ENCODE results near the gene BAD. TPM values are rescaled to one million over a fixed set of nuclear protein-coding genes. Genes with fewer than 3 reads are reported as not detected.

BAD gene
- total and polyA plus RNA-seq, 2 of the 13 experiments (the other 11 are each of a cell fraction or from before 2014, with no cell fraction given), result 17.9 to 28.5 TPM

GRCh38 chr11:64233913-64234586 is 50.4 kb downstream of the BAD start, which contains the start of gene VEGFB (continued):
- TF ChIP-seq HMG20A (CRISPR knock-in tag; IDR thresholded peaks at IDR 0.05; ENCODE audit: borderline replicate concordance) (no peak), ZNF484 (CRISPR knock-in tag; IDR thresholded peaks at IDR 0.05; ENCODE audit: borderline replicate concordance, low read depth) (no peak), DMAP1 (CRISPR knock-in tag; IDR thresholded peaks at IDR 0.05) (no peak), SRY (CRISPR knock-in tag; IDR thresholded peaks at IDR 0.05) (no peak), ZNF20 (CRISPR knock-in tag; IDR thresholded peaks at IDR 0.05) (no peak), THAP7 (CRISPR knock-in tag; IDR thresholded peaks at IDR 0.05) (0 out of 2 replicates have a peak, but pooled peaks have one; percentile 19), MXD1 (CRISPR knock-in tag; IDR thresholded peaks at IDR 0.05) (no peak; the same call in 1 of the 2 replicates), MYC (CRISPR knock-in tag; IDR thresholded peaks at IDR 0.05; ENCODE audit: borderline replicate concordance) (no peak; the same call in 1 of the 2 replicates), KLF16 (CRISPR knock-in tag; IDR thresholded peaks at IDR 0.05) (no peak), ZFYVE20 (CRISPR knock-in tag; IDR thresholded peaks at IDR 0.05; ENCODE audit: borderline replicate concordance, low read depth) (no peak), ARID4A (CRISPR knock-in tag; IDR thresholded peaks at IDR 0.05; ENCODE audit: borderline replicate concordance) (peak; percentile 42), USF2 (IDR thresholded peaks at IDR 0.05; ENCODE audit: low read depth, low read length) (no peak), USF2 (CRISPR knock-in tag; IDR thresholded peaks at IDR 0.05; ENCODE audit: borderline replicate concordance) (no peak), HMGXB3 (CRISPR knock-in tag; IDR thresholded peaks at IDR 0.05; ENCODE audit: borderline replicate concordance) (no peak)
